HG03066 (cell line): ENCODE results near the gene PPP6R1.

Source experiments
- ATAC-seq: cut with Tn5 transposase; IDR thresholded peaks from one replicate; pipeline ENCODE4 v1.9.1; 2021; ENCODE audit warnings: low read depth; ENCODE audit not compliant: unreplicated experiment

Gene PPP6R1

GRCh38 chr19:55258828-55259539 is at the start of gene PPP6R1:
TSS of gene PPP6R1 (minus strand) at chr19:55259017. CDS start at chr19:55247103, 11,914 bp downstream.
- ATAC-seq = peak; percentile 55

GRCh38 chr19:55308281-55308680 is 49.5 kb upstream of the PPP6R1 start:
- no peak for ATAC-seq

- ATAC-seq = no peak
Observed at GRCh38 chr19:55306712-55307111, 47.9 kb upstream of the PPP6R1 start.

GRCh38 chr19:55305983-55306562 is 47.3 kb upstream of the PPP6R1 start:
- ATAC-seq = no peak

- no peak for ATAC-seq
Observed at GRCh38 chr19:55305491-55305890, 46.7 kb upstream of the PPP6R1 start.

- no peak for ATAC-seq
Observed at GRCh38 chr19:55304980-55305379, 46.2 kb upstream of the PPP6R1 start.

- ATAC-seq = no peak
Observed at GRCh38 chr19:55304279-55304978, 45.6 kb upstream of the PPP6R1 start.

- ATAC-seq = no peak
Observed at GRCh38 chr19:55303477-55303876, 44.7 kb upstream of the PPP6R1 start.

- ATAC-seq = no peak
Observed at GRCh38 chr19:55302318-55302703, 43.5 kb upstream of the PPP6R1 start.

GRCh38 chr19:55301459-55302317 is 42.9 kb upstream of the PPP6R1 start:
- ATAC-seq = no peak

GRCh38 chr19:55300886-55301458 is 42.2 kb upstream of the PPP6R1 start:
- ATAC-seq = no peak

GRCh38 chr19:55299991-55300390 is 41.2 kb upstream of the PPP6R1 start:
- no peak for ATAC-seq

GRCh38 chr19:55297267-55297666 is 38.5 kb upstream of the PPP6R1 start:
- no peak for ATAC-seq

GRCh38 chr19:55289117-55289796 is 30.4 kb upstream of the PPP6R1 start:
- no peak for ATAC-seq

GRCh38 chr19:55287361-55288079 is 28.7 kb upstream of the PPP6R1 start:
- ATAC-seq = no peak

- no peak for ATAC-seq
Observed at GRCh38 chr19:55285229-55285890, 26.5 kb upstream of the PPP6R1 start.

GRCh38 chr19:55284405-55285058 is 25.7 kb upstream of the PPP6R1 start:
- no peak for ATAC-seq
